IPS DF 6.9 (cell line): Measurements from ENCODE around the gene KRTAP10-9.
"Not testable (repeated sequence)": the region's sequence is repeated elsewhere in the genome, so short reads cannot be mapped to it uniquely, and the experiment has no call there.

Source experiments
- DNase-seq: peaks from one replicate; pipeline ENCODE4 v3.0.0-alpha.2; 2013; ENCODE audit warnings: low read depth, low spot score
- H3K27ac ChIP-seq: one replicate; pipeline ENCODE4 v1.5.1; 2013; ENCODE audit warnings: low read length, control low read depth
- H3K27me3 ChIP-seq: 2 replicates; pipeline ENCODE4 v1.6.1; 2013; ENCODE audit warnings: mild to moderate bottlenecking, low read length; ENCODE audit not compliant: control insufficient read depth, insufficient read depth
- H3K36me3 ChIP-seq: 2 replicates; pipeline ENCODE4 v1.6.1; 2013; ENCODE audit warnings: low read length; ENCODE audit not compliant: control insufficient read depth, insufficient read depth
- H3K4me1 ChIP-seq: 2 replicates; pipeline ENCODE4 v1.6.1; 2013; ENCODE audit warnings: low read length; ENCODE audit not compliant: control insufficient read depth, insufficient read depth
- H3K4me3 ChIP-seq: 2 replicates; pipeline ENCODE4 v1.5.1; 2013; ENCODE audit warnings: mild to moderate bottlenecking, low read length
- H3K9me3 ChIP-seq: 2 replicates; pipeline ENCODE4 v1.6.1; 2013; ENCODE audit warnings: low read length, inconsistent platforms; ENCODE audit not compliant: control insufficient read depth, insufficient read depth
- WGBS: extraction: QIAGEN DNeasy Blood & Tissue Kit; methylation state at CpG from one replicate; pipeline ENCODE4 v1.1.7; 2013; ENCODE audit warnings: mixed read lengths, missing lambda C conversion rate; ENCODE audit not compliant: insufficient read length, insufficient coverage; 5-methylcytosine and 5-hydroxymethylcytosine counted together

The KRTAP10-9 gene

DNA sequence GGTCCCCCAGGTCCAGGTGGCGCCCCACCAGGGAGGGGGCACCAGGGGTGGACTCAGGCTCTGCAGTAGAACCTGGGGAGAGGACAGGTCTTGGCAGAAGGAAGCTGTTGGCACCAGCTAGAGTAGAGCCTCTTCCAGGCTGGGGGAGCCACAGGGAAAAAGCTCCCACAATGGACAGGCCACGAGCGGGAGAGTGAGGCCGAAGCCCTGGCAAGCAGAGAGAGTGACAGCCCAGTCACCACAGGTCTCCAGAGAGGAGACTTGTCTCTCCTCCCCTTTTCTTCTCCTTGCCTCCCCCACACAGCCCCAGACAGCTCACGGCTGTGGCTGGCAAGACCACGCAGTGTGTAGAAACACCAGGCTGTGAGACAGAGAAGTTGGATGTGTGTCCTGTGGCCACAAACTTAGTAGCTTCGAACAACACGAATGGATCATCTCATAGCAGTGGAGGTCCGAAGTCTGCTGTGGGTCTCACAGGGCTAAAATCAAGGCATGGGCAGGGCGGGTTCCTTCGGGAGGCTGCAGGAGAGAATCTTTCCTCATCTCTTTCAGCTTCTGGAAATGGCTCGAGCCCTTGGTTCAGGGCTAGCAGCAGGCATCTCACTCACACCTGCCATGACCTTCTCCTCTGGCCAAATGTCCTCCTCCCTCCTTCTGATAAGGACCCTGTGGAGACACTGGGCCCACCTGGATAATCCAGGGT, 24.2 kb downstream of the KRTAP10-9 start:
- WGBS, result no CpG with 5 or more reads among the region's 12 CpGs
- Histone ChIP-seq H3K4me3 (no peak overlapping the region), H3K27me3 (no peaks in the 10 kb centered on the region), H3K27ac (no peak overlapping the region), H3K4me1 (no peaks in the 10 kb centered on the region; the same call in 1 of the 2 replicates), H3K9me3 (no peaks in the 10 kb centered on the region), H3K36me3 (no peaks in the 10 kb centered on the region)
- DNase-seq, result no peak

DNA sequence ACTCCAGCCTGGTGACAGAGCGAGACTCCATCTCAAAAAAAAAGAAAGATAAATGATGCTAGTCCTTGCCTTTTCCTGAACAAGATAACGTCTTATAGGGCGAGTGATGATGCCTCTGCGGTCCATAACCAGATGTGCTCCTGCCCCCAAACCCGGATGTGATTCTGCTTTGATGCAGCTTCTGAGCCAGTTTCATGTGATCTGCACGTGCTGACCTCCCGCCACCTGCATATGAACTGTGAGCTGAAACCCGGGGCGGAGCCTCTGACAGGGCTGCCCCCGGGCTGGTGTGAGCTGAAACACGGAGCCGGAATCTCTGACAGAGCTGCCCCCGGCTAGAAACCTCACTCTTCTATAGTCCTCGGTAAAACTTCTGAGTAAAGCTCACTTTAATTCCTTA, 26.2 kb downstream of the KRTAP10-9 start:
- no CpG with 5 or more reads among the region's 14 CpGs for WGBS
- Histone ChIP-seq H3K9me3 (no peaks in the 10 kb centered on the region), H3K27me3 (no peaks in the 10 kb centered on the region), H3K4me1 (no peaks in the 10 kb centered on the region; the same call in 1 of the 2 replicates), H3K4me3 (no peak overlapping the region), H3K36me3 (no peaks in the 10 kb centered on the region), H3K27ac (no peak overlapping the region)
- DNase-seq, result no peak

DNA sequence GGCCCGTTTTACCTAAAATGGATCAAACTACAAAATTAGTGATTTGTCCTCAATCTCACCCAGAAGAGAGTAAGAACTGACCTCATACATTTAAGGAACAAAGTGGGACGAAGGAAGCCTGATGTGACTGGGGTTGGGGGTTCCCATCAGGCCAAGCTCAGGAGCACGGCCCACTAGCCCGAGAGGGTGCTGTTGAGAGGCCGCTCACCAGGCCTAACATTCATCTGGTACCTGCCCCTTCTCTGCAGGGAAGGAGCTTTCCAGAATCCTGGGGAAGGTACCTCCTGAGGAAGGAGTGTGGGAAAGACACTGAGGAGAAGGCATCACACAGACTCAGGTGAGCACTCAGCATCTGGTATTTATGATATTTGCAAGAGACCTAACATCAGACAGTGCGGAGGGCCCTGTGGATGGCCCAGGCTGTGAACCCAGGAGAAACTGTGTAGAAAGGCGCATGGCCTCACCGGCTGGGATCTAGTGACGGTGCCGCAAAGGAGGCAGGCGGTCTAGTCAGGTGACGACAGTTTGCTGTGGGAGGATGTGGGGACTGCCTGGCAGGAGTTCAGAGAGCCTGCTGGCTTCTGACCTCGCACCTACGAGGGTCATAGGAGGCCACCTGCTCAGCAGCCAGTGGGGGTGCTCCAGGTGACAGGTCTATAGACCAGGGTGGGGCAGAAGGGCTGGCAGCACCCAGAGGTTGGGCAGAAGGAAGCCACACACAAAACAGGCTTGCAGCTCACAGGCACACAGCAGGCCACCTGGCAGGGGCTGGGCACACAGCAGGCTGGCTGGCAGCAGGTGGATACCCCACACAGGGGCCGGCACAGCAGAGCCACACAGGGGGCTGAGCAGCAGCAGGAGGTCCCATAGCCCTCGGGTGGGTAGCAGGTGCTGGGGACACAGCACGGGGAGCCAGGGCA, 27.0 kb downstream of the KRTAP10-9 start:
- H3K9me3 ChIP-seq, result no peaks in the 10 kb centered on the region
- no peak overlapping the region for H3K4me3 ChIP-seq
- peaks cover 1% of the 10 kb centered on the region for H3K4me1 ChIP-seq
- H3K27ac ChIP-seq, result no peak overlapping the region
- no peak for DNase-seq
- H3K27me3 ChIP-seq, result no peaks in the 10 kb centered on the region
- no CpG with 5 or more reads among the region's 17 CpGs for WGBS
- H3K36me3 ChIP-seq, result no peaks in the 10 kb centered on the region

DNA sequence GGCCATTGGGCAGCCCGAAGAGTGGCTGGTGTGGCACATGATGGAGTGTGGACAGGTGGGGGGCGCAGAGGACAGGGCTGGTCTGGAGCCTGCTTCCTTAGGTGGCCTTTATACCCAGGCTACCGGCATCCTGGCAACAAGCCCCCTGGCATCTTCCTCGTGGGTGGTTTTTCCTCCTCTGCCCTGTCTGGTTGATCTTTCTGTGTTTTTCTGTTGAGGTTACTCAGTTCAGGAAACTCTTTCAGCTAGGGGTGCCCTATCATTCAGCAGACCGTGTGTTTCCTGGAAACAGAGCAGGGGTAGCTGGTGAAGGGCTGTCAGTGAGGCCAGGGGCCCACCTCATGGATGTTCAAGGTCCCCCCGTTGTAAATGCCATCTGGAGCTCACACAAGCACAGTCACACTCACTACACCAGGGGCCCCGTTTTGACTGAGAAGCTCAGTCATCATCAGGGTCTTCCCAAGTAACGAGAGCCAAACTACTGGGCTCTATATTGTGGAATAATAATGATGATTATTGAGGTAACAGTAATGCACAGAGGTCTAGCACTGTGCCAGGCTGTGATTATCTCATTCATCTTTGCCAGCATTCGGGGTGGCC, 27.8 kb downstream of the KRTAP10-9 start, which contains the start of gene KRTAP12-4:
Gene KRTAP12-4, minus strand, starts transcription at position 84 of the 600 bp plus-strand sequence. Its CDS starts 45 bp downstream, at position 39.
- DNase-seq, result no peak
- no peaks in the 10 kb centered on the region for H3K36me3 ChIP-seq
- H3K9me3 ChIP-seq, result no peaks in the 10 kb centered on the region
- WGBS, result no CpG with 5 or more reads among the region's 9 CpGs
- no peaks in the 10 kb centered on the region for H3K27me3 ChIP-seq
- H3K4me1 ChIP-seq, result peaks cover 3% of the 10 kb centered on the region
- H3K4me3 ChIP-seq, result no peak within 1 kb of the TSS
- no peak within 1 kb of the TSS for H3K27ac ChIP-seq

DNA sequence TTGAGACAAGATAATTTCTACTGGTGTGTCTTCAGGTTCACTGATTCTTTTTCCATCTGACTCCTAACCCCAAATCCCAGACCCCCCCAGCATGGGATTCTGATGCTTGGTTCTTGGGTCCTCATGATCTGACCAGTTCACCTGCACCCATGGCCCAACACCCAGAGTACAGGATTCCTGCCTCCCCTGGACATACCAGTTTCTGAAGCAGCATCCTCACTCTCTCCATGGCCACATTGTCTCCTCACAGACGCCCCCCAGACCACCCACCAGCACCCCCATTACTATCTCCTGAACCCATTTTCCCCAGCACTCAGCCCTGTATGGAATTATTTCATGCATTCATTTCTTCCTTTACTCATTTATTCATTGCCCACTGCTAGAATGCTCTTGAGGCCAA, 30.0 kb downstream of the KRTAP10-9 start:
- peaks cover 3% of the 10 kb centered on the region for H3K4me1 ChIP-seq
- no peak overlapping the region for H3K27ac ChIP-seq
- no peaks in the 10 kb centered on the region for H3K27me3 ChIP-seq
- DNase-seq, result no peak
- no CpG with 5 or more reads among the region's 1 CpG for WGBS
- no peak overlapping the region for H3K4me3 ChIP-seq
- no peaks in the 10 kb centered on the region for H3K9me3 ChIP-seq
- H3K36me3 ChIP-seq, result no peaks in the 10 kb centered on the region

DNA sequence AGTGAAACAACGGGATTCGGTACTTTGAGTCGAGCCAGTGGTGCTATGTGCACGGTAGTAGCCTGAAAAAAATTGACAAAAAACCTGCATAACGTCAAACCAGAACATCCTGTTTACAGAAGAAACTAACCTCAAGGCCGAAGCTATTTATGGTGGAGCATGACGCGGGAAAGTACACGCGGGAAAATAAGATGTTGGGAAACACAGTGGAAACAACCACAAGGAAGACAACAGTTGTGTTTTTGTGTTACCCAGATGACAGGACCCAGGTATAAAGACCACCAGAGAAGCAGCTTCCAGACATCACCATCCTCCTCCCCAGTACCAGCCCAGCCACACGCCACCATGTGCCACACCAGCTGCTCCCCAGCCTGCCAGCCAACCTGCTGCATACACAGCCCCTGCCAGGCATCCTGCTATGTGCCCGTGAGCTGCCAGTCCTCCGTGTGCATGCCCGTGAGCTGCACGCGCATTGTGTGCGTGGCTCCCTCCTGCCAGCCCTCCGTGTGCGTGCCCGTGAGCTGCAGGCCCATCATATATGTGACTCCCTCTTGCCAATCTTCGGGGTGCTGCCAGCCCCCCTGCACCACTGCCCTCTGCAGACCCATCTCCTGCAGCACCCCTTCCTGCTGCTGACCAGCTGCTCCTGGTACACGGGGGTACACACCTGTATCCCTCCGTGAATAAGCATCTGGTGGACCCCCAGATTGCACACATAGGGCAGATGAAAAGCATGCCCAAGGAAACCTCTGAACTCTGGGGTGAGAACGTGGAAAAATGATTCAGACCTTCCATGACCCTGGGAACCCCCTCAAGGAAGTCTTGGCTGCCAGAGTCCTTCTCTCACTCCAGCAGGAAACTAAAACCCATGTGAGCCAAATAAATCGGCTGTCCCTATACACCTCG, 31.0 kb downstream of the KRTAP10-9 start, which contains the start of gene KRTAP12-3:
Gene KRTAP12-3, plus strand, starts transcription at position 298 of the 906 bp plus-strand sequence. Its CDS starts 48 bp downstream, at position 346.
- Histone ChIP-seq H3K36me3 (no peaks in the 10 kb centered on the region), H3K9me3 (no peaks in the 10 kb centered on the region), H3K4me3 (no peak within 1 kb of the TSS), H3K27ac (no peak within 1 kb of the TSS), H3K27me3 (no peaks in the 10 kb centered on the region), H3K4me1 (peaks cover 3% of the 10 kb centered on the region)
- WGBS, result no CpG with 5 or more reads among the region's 26 CpGs
- DNase-seq, result no peak

DNA sequence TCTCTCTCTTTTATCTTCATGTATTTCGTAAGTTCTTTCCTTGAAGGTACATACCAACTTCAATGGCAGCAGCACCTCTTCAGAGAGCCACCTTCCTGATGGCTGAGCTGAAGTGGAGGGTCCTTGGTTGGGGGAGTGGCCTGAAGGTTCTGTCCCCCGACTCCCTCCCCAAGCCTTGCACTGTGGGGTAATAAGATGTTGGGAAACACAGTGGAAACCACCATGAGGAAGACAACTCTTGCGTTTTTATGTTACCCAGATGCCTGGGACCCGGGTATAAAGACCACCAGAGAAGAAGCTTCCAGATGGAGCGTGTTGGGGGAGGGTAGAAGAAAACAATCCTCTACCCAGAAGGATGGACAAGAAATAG, 31.6 kb downstream of the KRTAP10-9 start:
- Histone ChIP-seq H3K9me3 (no peaks in the 10 kb centered on the region), H3K36me3 (no peaks in the 10 kb centered on the region), H3K4me1 (peaks cover 3% of the 10 kb centered on the region), H3K27me3 (no peaks in the 10 kb centered on the region), H3K27ac (no peak overlapping the region), H3K4me3 (no peak overlapping the region)
- DNase-seq, result no peak
- no CpG with 5 or more reads among the region's 5 CpGs for WGBS

DNA sequence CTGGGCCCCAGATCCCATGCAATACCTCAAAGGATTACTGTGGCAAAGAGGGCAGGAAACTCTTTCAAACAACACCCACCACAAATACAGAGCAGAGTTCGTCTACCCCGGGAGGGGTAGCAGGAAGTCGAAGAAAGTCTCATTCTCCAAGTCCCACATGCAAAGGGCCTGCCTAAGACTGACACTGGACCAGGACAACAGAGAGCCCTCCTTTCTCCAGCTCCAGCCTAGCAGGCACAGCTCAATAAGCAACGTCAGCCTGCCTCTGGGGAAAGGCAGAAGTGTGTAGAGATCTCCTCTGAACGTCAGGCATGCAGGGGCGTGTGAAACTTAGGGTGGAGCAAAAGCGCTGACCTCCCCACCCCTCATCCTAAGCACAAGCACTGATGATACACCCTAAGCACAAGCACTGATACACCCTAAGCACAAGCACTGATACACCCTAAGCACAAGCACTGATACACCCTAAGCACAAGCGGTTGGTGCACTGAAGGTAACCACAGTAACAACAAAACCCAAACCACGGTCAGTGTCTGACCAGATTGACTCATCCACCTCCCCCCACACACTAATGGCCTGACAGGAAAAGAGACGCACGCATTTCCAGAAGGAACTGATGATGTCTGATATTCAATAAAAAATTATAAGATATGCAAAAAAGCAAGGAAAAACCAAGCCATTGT, 32.2 kb downstream of the KRTAP10-9 start:
- H3K27ac ChIP-seq, result no peak overlapping the region
- H3K27me3 ChIP-seq, result no peaks in the 10 kb centered on the region
- peaks cover 3% of the 10 kb centered on the region for H3K4me1 ChIP-seq
- no CpG with 5 or more reads among the region's 11 CpGs for WGBS
- H3K4me3 ChIP-seq, result no peak overlapping the region
- no peaks in the 10 kb centered on the region for H3K9me3 ChIP-seq
- DNase-seq, result no peak
- H3K36me3 ChIP-seq, result no peaks in the 10 kb centered on the region

DNA sequence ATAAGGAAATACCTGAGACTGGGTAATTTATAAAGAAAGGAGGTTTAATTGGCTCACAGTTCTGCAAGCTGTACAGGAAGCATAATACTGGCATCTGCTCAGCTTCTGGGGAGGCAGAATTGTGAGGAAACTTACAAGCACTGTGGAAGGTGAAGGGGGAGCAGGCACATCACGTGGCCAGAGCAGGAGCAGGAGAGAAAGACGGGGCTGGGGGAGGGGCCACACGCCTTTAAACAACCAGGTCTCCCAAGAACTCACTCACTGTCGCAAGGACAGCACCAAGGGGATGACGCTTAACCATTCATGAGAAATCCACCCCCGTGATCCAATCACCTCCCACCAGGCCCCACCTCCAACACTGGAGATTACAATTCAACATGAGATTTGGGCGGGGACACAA, 34.7 kb downstream of the KRTAP10-9 start:
- DNase-seq, result peak; percentile 31
- WGBS, result no CpG with 5 or more reads among the region's 7 CpGs
- not testable (repeated sequence) for H3K9me3 ChIP-seq, H3K36me3 ChIP-seq, H3K4me1 ChIP-seq, H3K27ac ChIP-seq, H3K4me3 ChIP-seq, H3K27me3 ChIP-seq
